ENCODE results near the gene ETNPPL.

The ETNPPL gene

DNA sequence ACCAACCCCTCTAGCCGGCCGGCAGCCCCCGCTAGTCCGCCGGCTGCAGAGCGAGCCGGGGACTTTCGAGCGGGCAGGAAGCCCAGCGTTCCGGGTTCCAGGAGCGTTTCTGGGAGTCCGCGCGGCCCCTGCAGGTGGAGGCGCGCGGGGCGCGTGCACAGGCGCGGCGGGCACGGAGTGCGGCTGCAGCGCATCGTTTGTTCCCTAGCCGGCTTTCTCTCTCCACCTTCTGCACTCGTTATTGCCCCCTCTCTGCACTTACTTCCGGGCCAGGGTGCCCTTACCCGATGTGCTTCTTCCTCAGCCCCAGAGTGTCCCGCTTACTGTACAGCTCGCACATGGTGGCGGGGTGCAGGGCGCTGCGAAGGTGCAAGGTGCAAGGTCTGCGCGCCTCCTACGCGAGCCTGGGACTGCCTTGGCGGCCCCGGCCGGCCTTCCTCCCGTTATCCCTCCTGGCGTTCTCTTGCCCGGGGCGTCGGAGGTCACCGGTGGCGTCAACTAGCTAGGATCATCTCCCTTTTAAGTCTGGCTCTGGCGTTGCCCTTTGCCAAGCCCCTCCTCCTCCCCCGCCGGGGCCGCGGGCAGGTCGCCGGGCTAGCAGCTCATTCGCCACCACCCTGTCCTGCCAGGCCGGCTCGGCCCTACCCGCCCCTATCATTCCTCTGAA is at the start of gene ETNPPL:
Gene ETNPPL (minus strand): TSS at position 495 of the 667 bp plus-strand sequence. CDS start 155 bp downstream, at position 340.
- TF ChIP-seq EGR1 (IDR thresholded peaks at IDR 0.05) (no peak; the same call in 1 of the 2 replicates), FOXM1 (IDR thresholded peaks at IDR 0.05; ENCODE audit: borderline replicate concordance, low read depth) (no peak), ZBTB7A (IDR thresholded peaks at IDR 0.05; ENCODE audit: low read depth) (no peak), CEBPB (IDR thresholded peaks at IDR 0.05) (no peak), MAX (IDR thresholded peaks at IDR 0.05) (peak; percentile 78), YY1 (IDR thresholded peaks at IDR 0.05; ENCODE audit: low read depth) (no peak), RAD21 (IDR thresholded peaks at IDR 0.05; ENCODE audit: low read depth) (no peak)

DNA sequence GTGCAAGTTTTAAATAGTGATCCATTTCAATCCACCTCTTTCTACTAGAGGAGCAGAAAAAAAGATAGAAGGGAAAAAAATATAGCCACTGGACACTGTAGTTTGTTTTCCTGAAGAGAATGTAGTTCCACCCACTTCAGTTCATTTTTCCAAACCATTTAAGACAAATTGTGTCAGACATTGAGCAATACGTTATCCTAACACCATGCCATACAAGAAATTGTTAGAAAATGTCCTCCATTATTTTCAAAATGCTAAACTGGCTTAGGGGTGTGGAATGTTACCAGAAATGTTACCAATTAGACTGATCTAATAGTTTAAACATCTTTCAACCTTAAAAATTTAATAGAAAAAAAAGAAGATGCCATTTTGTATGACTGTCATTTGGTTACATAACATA is 48.6 kb upstream of the ETNPPL start:
- TF ChIP-seq TCF12 (IDR thresholded peaks at IDR 0.05; ENCODE audit: low read depth) (no peak), RAD21 (IDR thresholded peaks at IDR 0.05; ENCODE audit: low read depth) (no peak), FOXM1 (IDR thresholded peaks at IDR 0.05; ENCODE audit: borderline replicate concordance, low read depth) (no peak), NFIC (IDR thresholded peaks at IDR 0.05) (no peak)

DNA sequence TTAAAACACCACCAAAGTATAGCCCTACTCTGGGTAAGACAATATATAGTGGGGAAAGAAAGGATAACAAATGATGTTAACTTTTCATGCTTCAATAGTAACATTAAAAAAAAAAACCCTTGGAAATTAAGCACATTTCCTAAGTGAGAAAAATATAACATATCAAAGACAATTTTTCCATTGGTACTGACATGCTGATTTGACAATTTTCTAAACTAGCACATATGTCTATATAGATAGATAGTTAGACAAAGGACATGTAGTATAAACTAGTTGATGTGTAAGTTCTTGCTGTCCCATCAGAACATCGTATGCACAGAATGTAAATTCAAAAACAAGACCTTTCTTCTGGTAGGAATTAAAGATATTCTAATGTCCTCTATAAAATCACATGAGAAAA is 47.2 kb upstream of the ETNPPL start:
- TF ChIP-seq TEAD4 (IDR thresholded peaks at IDR 0.05) (no peak), TCF12 (IDR thresholded peaks at IDR 0.05; ENCODE audit: low read depth) (no peak), CEBPB (IDR thresholded peaks at IDR 0.05) (no peak), CREB1 (IDR thresholded peaks at IDR 0.05; ENCODE audit: low read depth) (no peak)
- TF ChIP-seq, protein P1, sequence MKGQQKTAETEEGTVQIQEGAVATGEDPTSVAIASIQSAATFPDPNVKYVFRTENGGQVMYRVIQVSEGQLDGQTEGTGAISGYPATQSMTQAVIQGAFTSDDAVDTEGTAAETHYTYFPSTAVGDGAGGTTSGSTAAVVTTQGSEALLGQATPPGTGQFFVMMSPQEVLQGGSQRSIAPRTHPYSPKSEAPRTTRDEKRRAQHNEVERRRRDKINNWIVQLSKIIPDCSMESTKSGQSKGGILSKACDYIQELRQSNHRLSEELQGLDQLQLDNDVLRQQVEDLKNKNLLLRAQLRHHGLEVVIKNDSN (IDR thresholded peaks at IDR 0.05), result no peak

DNA sequence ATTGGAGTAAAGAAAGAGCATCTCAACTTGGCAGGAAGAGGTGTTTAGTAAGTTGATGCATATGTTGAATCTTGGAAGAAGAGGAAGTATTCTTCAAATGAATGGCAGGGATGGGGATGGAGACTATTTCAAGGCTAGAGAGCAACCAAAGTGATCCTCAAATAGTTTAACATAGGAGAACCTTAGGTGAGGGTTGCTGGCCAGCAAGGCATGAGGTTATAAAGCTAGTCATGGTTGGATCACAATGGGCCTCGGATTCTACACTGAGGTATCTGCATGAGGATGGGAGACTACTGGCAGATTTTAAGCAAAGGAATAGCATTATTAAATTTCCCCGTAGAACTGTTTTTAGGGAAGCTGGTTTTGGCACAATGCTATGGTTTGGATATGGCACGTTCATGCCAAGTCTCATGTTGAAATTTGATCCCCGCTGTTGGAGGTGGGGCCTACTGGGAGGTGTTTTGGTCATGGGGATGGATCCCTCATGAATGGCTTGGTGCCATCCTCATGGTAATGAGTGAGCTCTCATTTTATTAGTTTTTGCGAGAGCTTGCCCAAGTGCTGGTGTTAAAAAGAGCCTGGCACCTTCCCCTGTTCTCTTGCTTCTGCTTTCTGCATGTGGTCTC is 41.9 kb upstream of the ETNPPL start:
- no peak for TF ChIP-seq YY1 (IDR thresholded peaks at IDR 0.05; ENCODE audit: low read depth)
- TF ChIP-seq FOXM1 (IDR thresholded peaks at IDR 0.05; ENCODE audit: borderline replicate concordance, low read depth), result no peak
- no peak for TF ChIP-seq NFIC (IDR thresholded peaks at IDR 0.05)
- no peak for TF ChIP-seq EGR1 (IDR thresholded peaks at IDR 0.05)
- TF ChIP-seq TAF1 (IDR thresholded peaks at IDR 0.05; ENCODE audit: low read depth), result no peak
- no peak for TF ChIP-seq TEAD4 (IDR thresholded peaks at IDR 0.05)
- TF ChIP-seq RAD21 (IDR thresholded peaks at IDR 0.05; ENCODE audit: low read depth), result no peak
- TF ChIP-seq MAX (IDR thresholded peaks at IDR 0.05), result no peak
- no peak for TF ChIP-seq ZBTB7A (IDR thresholded peaks at IDR 0.05; ENCODE audit: low read depth)
- TF ChIP-seq, protein P2, sequence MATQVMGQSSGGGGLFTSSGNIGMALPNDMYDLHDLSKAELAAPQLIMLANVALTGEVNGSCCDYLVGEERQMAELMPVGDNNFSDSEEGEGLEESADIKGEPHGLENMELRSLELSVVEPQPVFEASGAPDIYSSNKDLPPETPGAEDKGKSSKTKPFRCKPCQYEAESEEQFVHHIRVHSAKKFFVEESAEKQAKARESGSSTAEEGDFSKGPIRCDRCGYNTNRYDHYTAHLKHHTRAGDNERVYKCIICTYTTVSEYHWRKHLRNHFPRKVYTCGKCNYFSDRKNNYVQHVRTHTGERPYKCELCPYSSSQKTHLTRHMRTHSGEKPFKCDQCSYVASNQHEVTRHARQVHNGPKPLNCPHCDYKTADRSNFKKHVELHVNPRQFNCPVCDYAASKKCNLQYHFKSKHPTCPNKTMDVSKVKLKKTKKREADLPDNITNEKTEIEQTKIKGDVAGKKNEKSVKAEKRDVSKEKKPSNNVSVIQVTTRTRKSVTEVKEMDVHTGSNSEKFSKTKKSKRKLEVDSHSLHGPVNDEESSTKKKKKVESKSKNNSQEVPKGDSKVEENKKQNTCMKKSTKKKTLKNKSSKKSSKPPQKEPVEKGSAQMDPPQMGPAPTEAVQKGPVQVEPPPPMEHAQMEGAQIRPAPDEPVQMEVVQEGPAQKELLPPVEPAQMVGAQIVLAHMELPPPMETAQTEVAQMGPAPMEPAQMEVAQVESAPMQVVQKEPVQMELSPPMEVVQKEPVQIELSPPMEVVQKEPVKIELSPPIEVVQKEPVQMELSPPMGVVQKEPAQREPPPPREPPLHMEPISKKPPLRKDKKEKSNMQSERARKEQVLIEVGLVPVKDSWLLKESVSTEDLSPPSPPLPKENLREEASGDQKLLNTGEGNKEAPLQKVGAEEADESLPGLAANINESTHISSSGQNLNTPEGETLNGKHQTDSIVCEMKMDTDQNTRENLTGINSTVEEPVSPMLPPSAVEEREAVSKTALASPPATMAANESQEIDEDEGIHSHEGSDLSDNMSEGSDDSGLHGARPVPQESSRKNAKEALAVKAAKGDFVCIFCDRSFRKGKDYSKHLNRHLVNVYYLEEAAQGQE (IDR thresholded peaks at IDR 0.05; ENCODE audit: low read depth), result no peak
- TF ChIP-seq CREB1 (IDR thresholded peaks at IDR 0.05; ENCODE audit: low read depth), result no peak
- no peak for TF ChIP-seq EP300 (IDR thresholded peaks at IDR 0.05; ENCODE audit: borderline replicate concordance)
- no peak for TF ChIP-seq TCF12 (IDR thresholded peaks at IDR 0.05; ENCODE audit: low read depth)
- no peak for TF ChIP-seq CEBPB (IDR thresholded peaks at IDR 0.05)

- TF ChIP-seq MAX (IDR thresholded peaks at IDR 0.05), result no peak
- TF ChIP-seq EGR1 (IDR thresholded peaks at IDR 0.05), result no peak
- TF ChIP-seq, protein P1 (IDR thresholded peaks at IDR 0.05), result no peak
- TF ChIP-seq TEAD4 (IDR thresholded peaks at IDR 0.05), result no peak
- TF ChIP-seq EP300 (IDR thresholded peaks at IDR 0.05; ENCODE audit: borderline replicate concordance), result no peak
- TF ChIP-seq CREB1 (IDR thresholded peaks at IDR 0.05; ENCODE audit: low read depth), result no peak
- TF ChIP-seq ZBTB7A (IDR thresholded peaks at IDR 0.05; ENCODE audit: low read depth), result no peak
- no peak for TF ChIP-seq YY1 (IDR thresholded peaks at IDR 0.05; ENCODE audit: low read depth)
- no peak for TF ChIP-seq RAD21 (IDR thresholded peaks at IDR 0.05; ENCODE audit: low read depth)
- TF ChIP-seq NFIC (IDR thresholded peaks at IDR 0.05), result no peak
- TF ChIP-seq TCF12 (IDR thresholded peaks at IDR 0.05; ENCODE audit: low read depth), result no peak
- TF ChIP-seq, protein P2 (IDR thresholded peaks at IDR 0.05; ENCODE audit: low read depth), result no peak
- TF ChIP-seq FOXM1 (IDR thresholded peaks at IDR 0.05; ENCODE audit: borderline replicate concordance, low read depth), result no peak
- TF ChIP-seq CEBPB (IDR thresholded peaks at IDR 0.05), result no peak
These were observed 36.5 kb upstream of the ETNPPL start for GRCh38 chr4:108799306-108799705.

Data from Ishikawa (cell line).